GM21390 (cell line): ENCODE measurements around the gene LDB3.
"Not testable (repeated sequence)": the region's sequence is repeated elsewhere in the genome, so short reads cannot be mapped to it uniquely, and the experiment has no call there.

Experiments
- ATAC-seq: cut with Tn5 transposase; IDR thresholded peaks from one replicate; pipeline ENCODE4 v1.9.1; 2021; ENCODE audit not compliant: unreplicated experiment

LDB3 gene

GRCh38 chr10:86725980-86726676 lies 57.8 kb downstream of the LDB3 start:
- no peak for ATAC-seq

- ATAC-seq = no peak
Observed at GRCh38 chr10:86726677-86726999, 58.3 kb downstream of the LDB3 start.

GRCh38 chr10:86727470-86727869 lies 59.2 kb downstream of the LDB3 start:
- ATAC-seq = no peak

- no peak for ATAC-seq
Observed at GRCh38 chr10:86728056-86728455, 59.7 kb downstream of the LDB3 start.

GRCh38 chr10:86729677-86730076 lies 61.4 kb downstream of the LDB3 start:
- ATAC-seq = no peak

GRCh38 chr10:86730227-86730626 lies 61.9 kb downstream of the LDB3 start:
- no peak for ATAC-seq

- no peak for ATAC-seq
Observed at GRCh38 chr10:86732771-86733170, 64.5 kb downstream of the LDB3 start.

- ATAC-seq = no peak
Observed at GRCh38 chr10:86733260-86733671, 65.0 kb downstream of the LDB3 start.

GRCh38 chr10:86734207-86734988 lies 66.1 kb downstream of the LDB3 start:
- no peak for ATAC-seq

GRCh38 chr10:86735278-86735677 lies 67.0 kb downstream of the LDB3 start:
- ATAC-seq = not testable (repeated sequence)

- ATAC-seq = no peak
Observed at GRCh38 chr10:86742230-86742629, 73.9 kb downstream of the LDB3 start.

- ATAC-seq = no peak
Observed at GRCh38 chr10:86744067-86744725, 75.9 kb downstream of the LDB3 start.

- ATAC-seq = no peak
Observed at GRCh38 chr10:86747796-86748581, 79.7 kb downstream of the LDB3 start.

GRCh38 chr10:86749854-86750253 lies 81.5 kb downstream of the LDB3 start:
- no peak for ATAC-seq

- no peak for ATAC-seq
Observed at GRCh38 chr10:86751477-86751876, 83.2 kb downstream of the LDB3 start.

GRCh38 chr10:86752311-86752710 lies 84.0 kb downstream of the LDB3 start:
- no peak for ATAC-seq

GRCh38 chr10:86753051-86753450 lies 84.7 kb downstream of the LDB3 start:
- ATAC-seq = no peak

- no peak for ATAC-seq
Observed at GRCh38 chr10:86753638-86754434, 85.5 kb downstream of the LDB3 start.

GRCh38 chr10:86755454-86755739 lies 87.1 kb downstream of the LDB3 start:
- ATAC-seq = peak; percentile 3

- peak; percentile 75 for ATAC-seq
Observed at GRCh38 chr10:86755740-86756510, 87.6 kb downstream of the LDB3 start.
